ENCODE results near the gene PDS5B.

- no peak for TF ChIP-seq EZH2phosphoT487 (IDR thresholded peaks at IDR 0.05; ENCODE audit: insufficient read depth, low read depth)
- TF ChIP-seq EZH2 (IDR thresholded peaks at IDR 0.05; ENCODE audit: insufficient read depth, poor library complexity, severe bottlenecking): no peak
These were observed 59.6 kb downstream of the PDS5B start for GRCh38 chr13:32645854-32646253.
